H1 (cell line): ENCODE results near the gene IFI30. TPM values are rescaled to one million over a fixed set of nuclear protein-coding genes. Genes with fewer than 3 reads are reported as not detected.

Source experiments
- CTCF ChIA-PET: fragments of 300-600 bp; sonication (Branson Sonifier 250); formaldehyde crosslinking; loops from one replicate; lab custom pipeline; 2021; ENCODE audit not compliant: partially characterized antibody; lab: Charles Lee
- POLR2A ChIA-PET: fragments of 300-600 bp; sonication (Branson Sonifier 250); formaldehyde crosslinking; loops from one replicate; lab custom pipeline; 2021; ENCODE audit warnings: inconsistent platforms; ENCODE audit not compliant: partially characterized antibody; lab: Charles Lee
- DNase-seq, 2 experiments: peaks; one replicate each; pipeline versions ENCODE4 v3.0.0 to v3.0.0-alpha.2; 2010 to 2022; ENCODE audit warnings: low spot score in 2 of 2, low read depth in 1 of 2, mixed read lengths in 1 of 2
- FAIRE-seq: peaks from 2 replicates; lab custom pipeline; 2011; peaks lifted over from hg19 to GRCh38; lab: Jason Lieb, UNC
- H2AFZ ChIP-seq: 2 replicates; pipeline ENCODE4 v1.8.1; 2012; ENCODE audit warnings: low read length, inconsistent platforms
- H2AK5ac ChIP-seq: 2 replicates; pipeline ENCODE4 v1.6.1; 2013; ENCODE audit warnings: low read depth, low read length
- H2BK120ac ChIP-seq: replicated peaks from 2 replicates; pipeline ENCODE3; 2013; ENCODE audit warnings: low read depth, low read length, inconsistent platforms
- H2BK12ac ChIP-seq: 2 replicates; pipeline ENCODE4 v1.6.1; 2013; ENCODE audit warnings: low read depth, low read length
- H2BK15ac ChIP-seq: 2 replicates; pipeline ENCODE4 v1.6.1; 2013; ENCODE audit warnings: low read length
- H2BK20ac ChIP-seq: 2 replicates; pipeline ENCODE4 v1.6.1; 2013; ENCODE audit warnings: low read length
- H2BK5ac ChIP-seq: 2 replicates; pipeline ENCODE4 v1.6.1; 2013; ENCODE audit warnings: low read depth, low read length
- H3K14ac ChIP-seq: 2 replicates; pipeline ENCODE4 v1.6.1; 2013; ENCODE audit warnings: inconsistent platforms; ENCODE audit not compliant: insufficient read length
- H3K18ac ChIP-seq: 2 replicates; pipeline ENCODE4 v1.6.1; 2013; ENCODE audit warnings: low read length; ENCODE audit errors: extremely low read depth
- H3K23ac ChIP-seq: 2 replicates; pipeline ENCODE4 v1.6.1; 2013; ENCODE audit warnings: inconsistent platforms; ENCODE audit not compliant: insufficient read length
- H3K23me2 ChIP-seq: 2 replicates; pipeline ENCODE4 v1.6.1; 2013; ENCODE audit warnings: low read depth, low read length
- H3K27ac ChIP-seq: 2 replicates; pipeline ENCODE4 v1.6.1; 2011; ENCODE audit warnings: low read depth, low read length, inconsistent platforms
- H3K27me3 ChIP-seq, 4 experiments: replicated peaks in 1 of 4; 1 replicate in 1 of 4; 2 replicates in 3 of 4; pipeline versions ENCODE4 v1.6.1 to v1.8.1; 2011 to 2013; ENCODE audit warnings: low read length in 3 of 4, mild to moderate bottlenecking in 3 of 4, inconsistent platforms in 2 of 4, mixed read lengths in 2 of 4, moderate library complexity in 1 of 4; ENCODE audit not compliant: control insufficient read depth in 3 of 4, insufficient read depth in 3 of 4; ENCODE audit errors: extremely low read depth in 1 of 4
- H3K36me3 ChIP-seq, 4 experiments: 2 replicates each; pipeline versions ENCODE4 v1.6.1 to v1.8.1; 2011 to 2013; ENCODE audit warnings: mild to moderate bottlenecking in 4 of 4, low read length in 3 of 4, moderate library complexity in 2 of 4, control low read depth in 1 of 4, inconsistent platforms in 1 of 4; ENCODE audit not compliant: insufficient read depth in 4 of 4, control insufficient read depth in 2 of 4
- H3K4ac ChIP-seq: replicated peaks from 2 replicates; pipeline ENCODE3; 2013; ENCODE audit warnings: low read length, low read depth, mixed read lengths, inconsistent platforms; ENCODE audit not compliant: insufficient read length
- H3K4me1 ChIP-seq, 4 experiments: replicated peaks in 1 of 4; 1 replicate in 1 of 4; 2 replicates in 3 of 4; pipeline versions ENCODE4 v1.6.1 to v1.8.1; 2011 to 2013; ENCODE audit warnings: low read length in 3 of 4, inconsistent platforms in 2 of 4, mixed read lengths in 1 of 4; ENCODE audit not compliant: insufficient read depth in 4 of 4, control insufficient read depth in 3 of 4
- H3K4me2 ChIP-seq, 2 experiments: 2 replicates each; pipeline versions ENCODE4 v1.6.1 to v1.8.1; 2011 to 2013; ENCODE audit warnings: low read depth in 2 of 2, low read length in 2 of 2, control low read depth in 1 of 2, inconsistent platforms in 1 of 2, mild to moderate bottlenecking in 1 of 2; ENCODE audit not compliant: insufficient read depth in 1 of 2
- H3K4me3 ChIP-seq, 4 experiments: fragments of 200-600, 300-600 bp in 1 of 4; sonication (generic), shearing (Covaris generic), sonication (Bioruptor Twin) in 1 of 4; 2 replicates each; pipeline versions ENCODE4 v1.5.1 to v1.8.1; 2011 to 2016; ENCODE audit warnings: low read length in 4 of 4, low read depth in 3 of 4, control low read depth in 2 of 4, inconsistent platforms in 2 of 4, mild to moderate bottlenecking in 2 of 4, mixed read lengths in 1 of 4, moderate library complexity in 1 of 4; ENCODE audit not compliant: insufficient read depth in 2 of 4; ENCODE audit errors: extremely low read depth in 1 of 4
- H3K56ac ChIP-seq: replicated peaks from 2 replicates; pipeline ENCODE3; 2013; ENCODE audit warnings: low read depth, mild to moderate bottlenecking, mixed read lengths, low read length, inconsistent platforms; ENCODE audit not compliant: insufficient read length
- H3K79me1 ChIP-seq: 2 replicates; pipeline ENCODE4 v1.6.1; 2013; ENCODE audit warnings: low read depth, low read length, control low read depth
- H3K79me2 ChIP-seq, 2 experiments: 2 replicates each; pipeline versions ENCODE4 v1.6.1 to v1.8.1; 2012 to 2013; ENCODE audit warnings: low read length in 2 of 2, mild to moderate bottlenecking in 2 of 2, inconsistent platforms in 1 of 2; ENCODE audit not compliant: insufficient read depth in 2 of 2, control insufficient read depth in 1 of 2
- H3K9ac ChIP-seq, 4 experiments: replicated peaks in 1 of 4; 1 replicate in 1 of 4; 2 replicates in 3 of 4; pipeline versions ENCODE4 v1.6.1 to v1.8.1; 2011 to 2013; ENCODE audit warnings: low read depth in 3 of 4, low read length in 3 of 4, control low read depth in 2 of 4, mild to moderate bottlenecking in 2 of 4, moderate library complexity in 2 of 4, inconsistent platforms in 1 of 4; ENCODE audit errors: extremely low read depth in 1 of 4
- H3K9me3 ChIP-seq, 2 experiments: 2 replicates each; pipeline versions ENCODE4 v1.6.1 to v1.8.1; 2012 to 2013; ENCODE audit warnings: mild to moderate bottlenecking in 2 of 2, moderate library complexity in 2 of 2, control low read depth in 1 of 2, inconsistent platforms in 1 of 2, low read depth in 1 of 2, low read length in 1 of 2, mixed read lengths in 1 of 2; ENCODE audit not compliant: insufficient read depth in 2 of 2
- H4K20me1 ChIP-seq, 2 experiments: replicated peaks in 1 of 2; 2 replicates each; pipeline versions ENCODE3 to v1.8.1; 2011 to 2013; ENCODE audit warnings: inconsistent platforms in 2 of 2, low read length in 2 of 2, mild to moderate bottlenecking in 1 of 2; ENCODE audit not compliant: insufficient read depth in 2 of 2, control insufficient read depth in 1 of 2
- H4K5ac ChIP-seq: 2 replicates; pipeline ENCODE4 v1.6.1; 2013; ENCODE audit warnings: low read length, low read depth, mixed read lengths, inconsistent platforms; ENCODE audit not compliant: insufficient read length
- H4K8ac ChIP-seq: 2 replicates; pipeline ENCODE4 v1.8.0; 2013; ENCODE audit warnings: mild to moderate bottlenecking, moderate library complexity, low read length, inconsistent platforms; ENCODE audit not compliant: insufficient read depth; ENCODE audit errors: extremely low read depth
- H4K91ac ChIP-seq: replicated peaks from 2 replicates; pipeline ENCODE3; 2013; ENCODE audit warnings: low read length, mixed read lengths, inconsistent platforms; ENCODE audit not compliant: insufficient read length
- BACH1 ChIP-seq: IDR thresholded peaks from 2 replicates; pipeline ENCODE4 v1.6.1; 2012; ENCODE audit warnings: low read length, improper control_type of control experiment
- KDM5A ChIP-seq: fragments of 200-600 bp; IDR thresholded peaks from 2 replicates; pipeline ENCODE4 v1.7.1; 2012; ENCODE audit warnings: mild to moderate bottlenecking, low read length, inconsistent platforms, mixed read lengths
- PHF8 ChIP-seq: fragments of 200-600 bp; sonication (generic); conservative IDR thresholded peaks from 2 replicates; pipeline ENCODE4 v1.7.1; 2012; ENCODE audit warnings: low read depth, mild to moderate bottlenecking, inconsistent platforms, low read length, moderate library complexity
- SP4 ChIP-seq: IDR thresholded peaks from 2 replicates; pipeline ENCODE4 v1.6.1; 2012; ENCODE audit warnings: low read length, inconsistent platforms
- TAF7 ChIP-seq: optimal IDR thresholded peaks from 2 replicates; pipeline ENCODE3; 2011; ENCODE audit warnings: low read depth, mild to moderate bottlenecking, inconsistent platforms, low read length, moderate library complexity, borderline replicate concordance
- TCF12 ChIP-seq: IDR thresholded peaks from 2 replicates; pipeline ENCODE4 v1.6.1; 2011; ENCODE audit warnings: low read depth, mild to moderate bottlenecking, low read length
- WGBS, 2 experiments: shearing (Covaris generic) in 1 of 2; methylation state at CpG; one replicate each; pipeline versions ENCODE4 v1.1.6 to v1.1.7; 2013 to 2015; ENCODE audit warnings: low lambda C conversion rate in 2 of 2, mixed read lengths in 2 of 2, inconsistent platforms in 1 of 2, low coverage in 1 of 2, missing lambda C conversion rate in 1 of 2; ENCODE audit not compliant: insufficient replicate concordance in 2 of 2, insufficient coverage in 1 of 2, insufficient read length in 1 of 2; ENCODE audit errors: extremely low coverage in 1 of 2, missing lambda C conversion rate in 1 of 2; 5-methylcytosine and 5-hydroxymethylcytosine counted together
- polyA plus RNA-seq, 7 experiments: library from polyadenylated mRNA; depleted of rRNA in 3 of 7; stranded (reverse) in 5 of 7; unstranded in 2 of 7; fragments of >200 nt in 5 of 7; fragments of 200-250 nt in 2 of 7; gene quantifications; 1 replicate in 5 of 7; 2 replicates in 1 of 7; 4 replicates in 1 of 7; pipeline versions ENCODE4 v1.2.1 to v1.2.3, GENCODE V29; 2011 to 2013; ENCODE audit warnings: missing spikeins in 2 of 7, mixed read lengths in 2 of 7
- total RNA-seq: library from RNA; stranded (reverse); fragmentation: NEBNext Ultra II Directional; extraction: Animal tissue kit (Norgen Biotek cat#: 25700); gene quantifications from 2 replicates; pipeline ENCODE4 v1.2.1, GENCODE V29; 2021

The IFI30 gene
- total and polyA plus RNA-seq, 2 of the 8 experiments (the other 6 are each of a cell fraction or from before 2014, with no cell fraction given) = 28.9 to 62.4 TPM

DNA sequence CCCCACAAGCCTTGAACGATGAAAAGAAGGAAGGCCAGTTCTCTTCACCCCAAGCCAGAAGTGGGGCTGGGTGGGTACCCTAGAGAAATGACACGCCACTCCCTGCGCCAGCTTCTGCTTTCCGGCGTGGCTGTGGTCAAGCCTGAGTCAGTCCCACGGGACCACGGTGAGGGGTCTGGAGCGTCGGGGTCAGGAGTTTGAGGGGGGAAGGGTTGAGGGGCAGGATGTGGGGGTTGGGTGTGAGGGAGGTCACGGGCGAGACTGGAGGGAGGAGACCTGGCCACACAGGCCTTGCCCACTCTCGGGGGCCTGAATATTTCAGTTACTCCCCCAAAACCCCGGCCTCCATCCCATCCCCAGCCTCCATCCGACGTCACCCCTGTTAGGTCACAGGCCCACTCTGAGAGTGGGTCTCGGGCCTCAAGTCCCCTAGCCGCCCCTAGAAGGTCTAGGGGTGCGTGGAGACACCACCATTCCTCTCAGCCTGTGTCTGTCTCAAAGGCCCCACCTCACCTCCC, 500 bp upstream of the IFI30 start:
- H3K9ac ChIP-seq = peak overlapping the region in 1 of 4 experiments; percentile 20; a peak in 1 of 7 replicates
- H3K4ac ChIP-seq = no peak overlapping the region
- H3K79me2 ChIP-seq = no peaks in the 10 kb centered on the region
- CTCF ChIA-PET = interaction anchor here (0.8 to 1.2 kb wide), 3 partner anchors 18 to 82 kb away, joined by 3 to 4 read pairs (median 3); no protein-coding TSS in a partner anchor
- peaks cover 0 to 5% (median 2%) of the 10 kb centered on the region in 4 experiments; a peak in 2 of 7 replicates for H3K4me1 ChIP-seq
- no peak for DNase-seq
- peak overlapping the region; percentile 61 to 81 for H3K4me2 ChIP-seq
- peak overlapping the region; percentile 22; the same call in 1 of the 2 replicates for H2BK12ac ChIP-seq
- 83% methylated on average over 16 of the region's 18 CpGs; no CpG with 5 or more reads in 1 of the 2 experiments for WGBS, 2 experiments
- H3K27ac ChIP-seq = no peak overlapping the region
- peaks cover 4 to 12% (median 7%) of the 10 kb centered on the region in 4 experiments; a peak in 6 of 8 replicates for H3K36me3 ChIP-seq
- no peak overlapping the region for H2BK120ac ChIP-seq
- no peaks in the 10 kb centered on the region for H3K9me3 ChIP-seq
- peak overlapping the region; percentile 81; the same call in 1 of the 2 replicates for H2BK15ac ChIP-seq
- no peak overlapping the region for H4K91ac ChIP-seq
- H3K4me3 ChIP-seq = peak overlapping the region in 2 of 4 experiments; percentile 67 to 81; a peak in 4 of 8 replicates
- no peak overlapping the region for H2AK5ac ChIP-seq
- FAIRE-seq = no peak
- TF ChIP-seq PHF8 (no peak), TCF12 (no peak), SP4 (0 out of 2 replicates have a peak, but pooled peaks have one; percentile 9), BACH1 (no peak), TAF7 (no peak), KDM5A (no peak)
- no peak overlapping the region for H3K23ac ChIP-seq
- peak overlapping the region; percentile 54 for H4K8ac ChIP-seq
- no peak overlapping the region; the same call in 1 of the 2 replicates for H2AFZ ChIP-seq
- peaks cover 6% of the 10 kb centered on the region; the same call in 1 of the 2 replicates for H3K23me2 ChIP-seq
- no peaks in the 10 kb centered on the region for H3K79me1 ChIP-seq
- no peak overlapping the region for H2BK20ac ChIP-seq
- peak overlapping the region; percentile 86; the same call in 1 of the 2 replicates for H2BK5ac ChIP-seq
- no peak overlapping the region for H3K56ac ChIP-seq
- peaks cover 0 to 1% of the 10 kb centered on the region in 2 experiments for H4K20me1 ChIP-seq
- POLR2A ChIA-PET = interaction anchor here (0.6 to 1.8 kb wide), 7 partner anchors 9 to 128 kb away, joined by 3 to 7 read pairs (median 4); no protein-coding TSS in a partner anchor
- peak overlapping the region; percentile 39 for H4K5ac ChIP-seq
- no peak overlapping the region for H3K14ac ChIP-seq
- H3K18ac ChIP-seq = peak overlapping the region; percentile 7; the same call in 1 of the 2 replicates
- H3K27me3 ChIP-seq = peaks cover 0 to 17% (median 7%) of the 10 kb centered on the region in 4 experiments; a peak in 5 of 7 replicates
